Progenitor cell of endocrine pancreas (in vitro differentiated cells): ENCODE results near the gene NT5C3B. TPM values are rescaled to one million over a fixed set of nuclear protein-coding genes. Genes with fewer than 3 reads are reported as not detected.

Source experiments
- DNase-seq: peaks from one replicate; pipeline ENCODE4 v3.0.0; 2021; ENCODE audit warnings: low spot score; ENCODE audit not compliant: unreplicated experiment
- H3K27ac Mint-ChIP-seq: 2 replicates; pipeline ENCODE4 v1.8.0; 2021; ENCODE audit warnings: mild to moderate bottlenecking, moderate library complexity, mixed read lengths
- H3K27me3 Mint-ChIP-seq: 2 replicates; pipeline ENCODE4 v1.8.0; 2021; ENCODE audit warnings: mixed read lengths
- H3K36me3 Mint-ChIP-seq: 2 replicates; pipeline ENCODE4 v1.8.0; 2022; ENCODE audit warnings: mixed read lengths; ENCODE audit not compliant: insufficient read depth
- H3K4me1 Mint-ChIP-seq: 2 replicates; pipeline ENCODE4 v1.8.0; 2021; ENCODE audit warnings: low read depth, mixed read lengths
- H3K4me3 Mint-ChIP-seq: 2 replicates; pipeline ENCODE4 v1.8.0; 2021; ENCODE audit warnings: low read depth, mild to moderate bottlenecking, moderate library complexity, mixed read lengths
- H3K9me3 Mint-ChIP-seq: 2 replicates; pipeline ENCODE4 v1.8.0; 2021; ENCODE audit warnings: low read depth, mixed read lengths
- total RNA-seq: library from RNA; stranded (reverse); gene quantifications from 2 replicates; pipeline ENCODE4 v1.2.1, GENCODE V29; 2021
- TF ChIP-seq, protein P1 (sequence below): fragments of 200-600 bp; sonication (generic); IDR thresholded peaks from one replicate; pipeline ENCODE4 v1.5.0; 2021; ENCODE audit warnings: antibody characterized with exemption, mild to moderate bottlenecking; ENCODE audit not compliant: unreplicated experiment

NT5C3B gene
- total RNA-seq, 1 donor from 2014 or later, result 115 TPM

DNA sequence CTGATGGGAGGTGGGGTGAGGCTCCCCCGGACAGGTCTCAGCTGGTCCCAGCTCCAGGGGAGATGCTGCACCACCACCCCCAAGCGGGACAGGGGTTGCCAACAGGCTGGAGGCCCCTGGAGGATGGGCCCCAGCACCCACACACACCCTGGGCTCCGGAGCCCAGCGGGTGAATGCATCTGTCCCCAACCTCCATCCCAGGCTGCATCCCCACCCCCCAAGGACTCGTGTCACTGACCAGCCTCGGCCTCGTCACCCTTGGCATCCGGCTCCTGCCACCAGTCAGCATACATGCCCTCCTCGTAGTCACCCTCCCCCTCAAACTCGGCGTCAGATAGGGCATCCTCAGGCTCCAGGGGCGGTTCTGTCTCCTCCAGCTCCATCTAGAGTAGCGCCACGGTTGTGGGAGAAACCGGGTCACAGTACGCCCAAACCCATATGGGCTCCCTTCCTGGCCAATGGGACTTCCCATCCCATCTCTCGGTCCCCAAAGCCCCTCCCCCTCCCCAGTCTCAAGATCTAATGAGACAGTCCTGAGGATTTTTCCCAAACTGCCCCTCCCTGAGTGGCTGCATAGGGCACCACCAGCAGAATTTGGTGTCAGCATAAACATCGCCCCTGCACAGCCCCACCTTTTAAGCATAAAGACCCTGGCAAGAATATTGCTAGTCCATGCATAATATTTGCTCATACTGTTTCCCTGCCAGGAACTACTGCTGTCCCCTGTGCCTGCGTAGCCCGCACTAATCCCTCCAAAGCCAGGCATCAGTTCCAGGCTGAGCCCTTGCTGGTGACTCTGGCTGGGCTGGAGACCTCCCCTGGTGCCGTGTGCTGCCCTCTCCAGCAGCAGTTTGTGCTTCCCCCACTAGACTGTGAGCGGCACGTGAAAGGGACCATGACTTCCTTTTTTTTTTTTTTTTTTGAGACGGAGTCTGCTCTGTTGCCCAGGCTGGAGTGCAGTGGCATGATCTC lies 32.7 kb downstream of the NT5C3B start:
- Mint-ChIP-seq H3K4me1 (peaks cover 10% of the 10 kb centered on the region), H3K36me3 (peaks cover 3% of the 10 kb centered on the region), H3K9me3 (no peaks in the 10 kb centered on the region), H3K27ac (no peak overlapping the region), H3K4me3 (no peak overlapping the region), H3K27me3 (no peaks in the 10 kb centered on the region)
- TF ChIP-seq, protein P1, sequence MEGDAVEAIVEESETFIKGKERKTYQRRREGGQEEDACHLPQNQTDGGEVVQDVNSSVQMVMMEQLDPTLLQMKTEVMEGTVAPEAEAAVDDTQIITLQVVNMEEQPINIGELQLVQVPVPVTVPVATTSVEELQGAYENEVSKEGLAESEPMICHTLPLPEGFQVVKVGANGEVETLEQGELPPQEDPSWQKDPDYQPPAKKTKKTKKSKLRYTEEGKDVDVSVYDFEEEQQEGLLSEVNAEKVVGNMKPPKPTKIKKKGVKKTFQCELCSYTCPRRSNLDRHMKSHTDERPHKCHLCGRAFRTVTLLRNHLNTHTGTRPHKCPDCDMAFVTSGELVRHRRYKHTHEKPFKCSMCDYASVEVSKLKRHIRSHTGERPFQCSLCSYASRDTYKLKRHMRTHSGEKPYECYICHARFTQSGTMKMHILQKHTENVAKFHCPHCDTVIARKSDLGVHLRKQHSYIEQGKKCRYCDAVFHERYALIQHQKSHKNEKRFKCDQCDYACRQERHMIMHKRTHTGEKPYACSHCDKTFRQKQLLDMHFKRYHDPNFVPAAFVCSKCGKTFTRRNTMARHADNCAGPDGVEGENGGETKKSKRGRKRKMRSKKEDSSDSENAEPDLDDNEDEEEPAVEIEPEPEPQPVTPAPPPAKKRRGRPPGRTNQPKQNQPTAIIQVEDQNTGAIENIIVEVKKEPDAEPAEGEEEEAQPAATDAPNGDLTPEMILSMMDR, result no peak
- DNase-seq, result no peak

DNA sequence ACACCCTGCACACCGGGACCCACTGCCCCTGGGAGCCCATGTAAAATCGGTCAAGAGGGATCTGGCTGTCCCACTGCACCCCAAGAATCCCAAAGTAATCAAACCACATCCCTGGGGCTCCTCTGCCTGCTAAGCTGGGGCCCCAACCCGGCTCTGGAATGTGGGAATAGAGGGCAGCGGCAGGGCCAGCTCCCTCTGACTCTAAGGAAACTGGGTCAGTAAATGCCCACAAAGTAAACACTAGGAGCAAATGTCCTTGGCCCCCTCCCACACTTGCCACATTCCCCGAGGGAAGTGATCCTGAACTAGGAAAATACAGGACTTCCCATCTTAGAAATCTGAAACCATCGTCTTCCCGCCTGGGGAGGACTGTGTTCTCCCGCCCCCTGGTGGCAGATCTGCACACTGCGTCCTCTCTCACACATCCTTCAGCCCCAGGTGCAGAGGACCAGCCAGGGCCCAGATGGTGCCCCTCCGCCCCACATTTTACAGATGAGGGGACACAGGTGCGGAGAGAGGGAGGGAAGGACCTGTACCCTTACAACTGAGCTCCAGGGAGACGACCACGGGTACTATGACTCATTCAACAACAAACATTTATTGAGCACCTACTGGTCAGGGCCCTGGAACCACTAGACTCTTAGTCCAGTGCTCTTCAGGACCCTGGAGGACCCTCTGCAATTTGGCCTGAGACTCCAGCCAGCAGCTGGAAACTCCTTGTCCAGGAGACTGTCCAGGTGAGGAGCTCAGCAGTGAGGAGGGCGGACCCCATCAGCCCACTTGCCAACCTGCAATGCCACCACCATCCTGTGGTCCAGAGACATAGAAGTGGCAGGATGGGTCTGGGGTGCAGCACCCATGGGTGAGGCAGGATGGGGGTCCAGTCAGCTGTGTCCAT lies 34.4 kb downstream of the NT5C3B start:
- DNase-seq, result peak; percentile 78
- Mint-ChIP-seq H3K4me1 (peaks cover 10% of the 10 kb centered on the region), H3K27ac (peak overlapping the region; percentile 83), H3K27me3 (no peaks in the 10 kb centered on the region), H3K36me3 (peaks cover 3% of the 10 kb centered on the region), H3K9me3 (no peaks in the 10 kb centered on the region), H3K4me3 (peak overlapping the region; percentile 17)
- TF ChIP-seq, protein P1, result peak; percentile 97

DNA sequence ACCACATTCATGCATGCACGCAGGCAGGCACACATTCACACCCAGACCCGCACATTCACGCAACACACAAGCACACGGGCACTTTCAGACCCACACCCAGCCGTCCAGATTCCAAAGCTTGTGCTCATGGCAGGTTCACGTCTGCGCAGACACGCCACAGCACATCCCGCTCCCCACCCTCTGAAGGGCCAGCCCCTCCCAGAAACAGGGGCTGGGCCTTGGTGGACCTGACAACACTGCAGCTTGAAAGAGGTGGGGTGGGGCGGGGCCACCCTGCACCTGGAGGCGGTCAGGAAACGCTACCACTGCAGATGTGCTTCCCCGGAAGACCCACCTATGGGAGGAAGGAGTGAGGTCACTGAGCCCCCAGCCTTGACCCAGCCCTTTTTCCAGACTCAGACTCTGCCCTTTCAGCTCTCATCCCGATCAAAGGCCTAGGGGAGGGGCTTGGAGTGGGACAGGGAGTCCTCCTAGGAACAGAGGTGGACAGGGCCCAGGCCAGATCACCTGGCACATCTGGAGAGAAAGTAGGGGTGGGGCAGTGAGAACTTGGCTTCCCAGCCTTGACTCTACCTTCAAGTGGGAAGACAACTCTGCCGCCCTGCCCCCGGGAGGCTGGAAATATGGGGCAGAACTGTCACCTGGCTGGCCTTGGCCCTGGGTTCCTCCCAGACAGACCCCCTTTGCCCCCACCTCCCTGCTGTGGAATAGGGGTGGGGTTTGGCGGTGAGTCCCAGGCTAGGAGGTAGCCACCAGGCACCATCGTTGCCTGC lies 35.2 kb downstream of the NT5C3B start:
- peak; percentile 47 for DNase-seq
- TF ChIP-seq, protein P1, result no peak
- H3K4me3 Mint-ChIP-seq, result no peak overlapping the region
- peak overlapping the region; percentile 92 for H3K27ac Mint-ChIP-seq
- H3K4me1 Mint-ChIP-seq, result peaks cover 10% of the 10 kb centered on the region
- no peaks in the 10 kb centered on the region for H3K9me3 Mint-ChIP-seq
- H3K27me3 Mint-ChIP-seq, result no peaks in the 10 kb centered on the region
- peaks cover 3% of the 10 kb centered on the region for H3K36me3 Mint-ChIP-seq

DNA sequence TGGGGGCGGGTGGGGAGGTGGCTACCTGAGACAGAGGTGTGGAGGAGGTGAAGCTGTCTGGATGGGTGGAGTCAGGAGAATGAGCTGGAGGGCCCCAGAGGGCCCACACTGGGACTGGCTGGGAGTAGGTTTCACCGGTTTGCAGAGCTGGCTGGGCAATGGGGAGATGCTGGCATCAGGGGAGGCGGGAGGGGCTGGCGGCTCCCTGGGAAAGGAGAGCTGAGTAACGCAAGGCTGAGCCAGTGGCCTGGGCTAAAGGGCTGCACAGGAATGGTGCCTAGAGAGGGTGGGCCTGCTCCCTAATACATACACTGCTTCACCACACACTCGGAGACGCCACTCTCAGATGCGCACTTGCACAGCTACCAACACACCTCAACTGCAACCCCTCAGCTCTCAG lies 36.7 kb downstream of the NT5C3B start:
- Mint-ChIP-seq H3K27ac (no peak overlapping the region), H3K4me1 (peaks cover 11% of the 10 kb centered on the region), H3K36me3 (peaks cover 2% of the 10 kb centered on the region), H3K27me3 (no peaks in the 10 kb centered on the region), H3K9me3 (no peaks in the 10 kb centered on the region), H3K4me3 (no peak overlapping the region)
- DNase-seq, result no peak
- TF ChIP-seq, protein P1, result no peak
